ENCODE results near the gene OTUD6A. TPM values are rescaled to one million over a fixed set of nuclear protein-coding genes. Genes with fewer than 3 reads are reported as not detected.

OTUD6A gene
- total RNA-seq, 2 experiments from 2014 or later, result not detected

- no peaks in the 10 kb centered on the region for H3K36me3 Mint-ChIP-seq (ENCODE audit: low read depth)
- ChIA-PET POLR2A (no interaction called here), CTCF (interaction anchor here (0.6 to 1.9 kb wide), 4 partner anchors 31 to 1358 kb away, joined by 3 to 8 read pairs (median 4); partner anchors contain the start of gene IGBP1)
- H3K4me1 Mint-ChIP-seq, result no peaks in the 10 kb centered on the region
- DNase-seq (peak; percentile 64), ATAC-seq (peak; percentile 61)
- H3K4me3 Mint-ChIP-seq, result no peak overlapping the region
- intact Hi-C loops (cut with DNase I, micrococcal nuclease), result loop anchor here (1.0 to 5.0 kb wide), 3 partner anchors 64 to 399 kb away; no protein-coding TSS in a partner anchor
- no peak overlapping the region for H3K27ac Mint-ChIP-seq
- H3K27me3 Mint-ChIP-seq, result no peaks in the 10 kb centered on the region
- H3K9me3 Mint-ChIP-seq (ENCODE audit: low read depth), result no peaks in the 10 kb centered on the region
These were observed 28.8 kb upstream of the OTUD6A start for GRCh38 chrX:70033348-70034051.

- no peaks in the 10 kb centered on the region for H3K36me3 Mint-ChIP-seq (ENCODE audit: low read depth)
- POLR2A ChIA-PET, result no interaction called here
- H3K4me1 Mint-ChIP-seq, result no peaks in the 10 kb centered on the region
- no peaks in the 10 kb centered on the region for H3K27me3 Mint-ChIP-seq
- no peaks in the 10 kb centered on the region for H3K9me3 Mint-ChIP-seq (ENCODE audit: low read depth)
- CTCF ChIA-PET, result interaction anchor here (1.9 kb wide), 1 partner anchor 62 kb away, joined by 8 read pairs; no protein-coding TSS in a partner anchor
- no peak for DNase-seq
- ATAC-seq, result no peak
- no peak overlapping the region for H3K27ac Mint-ChIP-seq
- H3K4me3 Mint-ChIP-seq, result no peak overlapping the region
- intact Hi-C loops (cut with DNase I, micrococcal nuclease), result loop anchor here (5.0 kb wide), 2 partner anchors 63 to 398 kb away; no protein-coding TSS in a partner anchor
These were observed 27.6 kb upstream of the OTUD6A start for GRCh38 chrX:70034646-70035045.

DNA sequence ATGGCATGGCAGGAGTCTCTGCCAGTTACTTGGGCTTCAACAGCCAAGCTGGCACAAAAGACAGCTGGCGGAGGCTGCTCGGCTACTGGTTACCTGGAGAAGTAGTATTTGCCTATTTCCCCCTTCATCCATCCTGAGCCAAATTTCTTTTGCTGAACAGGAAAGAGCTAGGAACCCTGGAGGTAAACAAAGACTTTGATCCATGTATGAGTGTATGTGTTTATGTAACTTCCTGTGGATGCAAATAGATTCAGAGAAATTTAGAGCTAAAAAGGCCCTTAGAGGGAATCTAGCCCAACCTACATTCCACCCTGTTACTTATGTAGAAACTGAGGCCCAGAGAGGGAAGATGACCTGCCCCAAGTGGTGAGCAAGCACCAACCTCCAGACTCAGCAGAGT lies 23.7 kb upstream of the OTUD6A start:
- CTCF ChIA-PET, result no interaction called here
- Mint-ChIP-seq H3K9me3 (ENCODE audit: low read depth) (no peaks in the 10 kb centered on the region), H3K27ac (no peak overlapping the region), H3K27me3 (no peaks in the 10 kb centered on the region), H3K4me1 (no peaks in the 10 kb centered on the region), H3K36me3 (ENCODE audit: low read depth) (no peaks in the 10 kb centered on the region), H3K4me3 (no peak overlapping the region)
- ATAC-seq (no peak), DNase-seq (no peak)
- intact Hi-C loops (cut with DNase I, micrococcal nuclease), result no loop called here
- POLR2A ChIA-PET, result no interaction called here

GRCh38 chrX:70038951-70039350 lies 23.3 kb upstream of the OTUD6A start:
- no peak for ATAC-seq
- CTCF ChIA-PET, result no interaction called here

DNA sequence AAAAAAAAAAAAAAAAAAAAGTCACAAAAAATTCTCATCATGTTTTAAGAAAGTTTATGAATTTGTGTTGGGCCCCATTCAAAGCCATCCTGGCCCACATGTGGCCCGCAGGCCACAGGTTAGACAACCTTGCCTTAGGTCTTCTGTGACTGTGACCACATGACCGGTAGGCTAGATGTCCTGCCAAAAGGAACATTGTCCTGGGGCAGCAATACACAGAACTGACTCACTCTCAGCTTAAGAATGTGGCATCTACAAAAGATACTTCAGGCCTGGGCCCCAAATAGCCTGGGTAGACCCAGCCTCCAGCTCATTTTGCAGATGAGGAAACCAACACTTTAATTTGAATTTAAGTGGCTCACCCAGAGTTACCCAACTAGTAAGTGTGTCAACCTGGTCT lies 22.5 kb upstream of the OTUD6A start:
- ATAC-seq, result no peak
- Mint-ChIP-seq H3K9me3 (ENCODE audit: low read depth) (no peaks in the 10 kb centered on the region), H3K36me3 (ENCODE audit: low read depth) (no peaks in the 10 kb centered on the region), H3K27ac (no peak overlapping the region), H3K4me3 (no peak overlapping the region), H3K27me3 (no peaks in the 10 kb centered on the region), H3K4me1 (no peaks in the 10 kb centered on the region)
- no peak for DNase-seq
- ChIA-PET CTCF (interaction anchor here (0.6 kb wide), 1 partner anchor 56 kb away, joined by 3 read pairs; no protein-coding TSS in a partner anchor), POLR2A (no interaction called here)
- intact Hi-C loops (cut with DNase I, micrococcal nuclease), result no loop called here

More at GRCh38 chrX:70038951-70039350, 23.3 kb upstream of the OTUD6A start:
- no peaks in the 10 kb centered on the region for H3K9me3 Mint-ChIP-seq (ENCODE audit: low read depth)
- POLR2A ChIA-PET, result no interaction called here
- no peaks in the 10 kb centered on the region for H3K27me3 Mint-ChIP-seq
- H3K27ac Mint-ChIP-seq, result no peak overlapping the region
- H3K4me1 Mint-ChIP-seq, result no peaks in the 10 kb centered on the region
- intact Hi-C loops (cut with DNase I, micrococcal nuclease), result no loop called here
- no peaks in the 10 kb centered on the region for H3K36me3 Mint-ChIP-seq (ENCODE audit: low read depth)
- no peak for DNase-seq
- no peak overlapping the region for H3K4me3 Mint-ChIP-seq

DNA sequence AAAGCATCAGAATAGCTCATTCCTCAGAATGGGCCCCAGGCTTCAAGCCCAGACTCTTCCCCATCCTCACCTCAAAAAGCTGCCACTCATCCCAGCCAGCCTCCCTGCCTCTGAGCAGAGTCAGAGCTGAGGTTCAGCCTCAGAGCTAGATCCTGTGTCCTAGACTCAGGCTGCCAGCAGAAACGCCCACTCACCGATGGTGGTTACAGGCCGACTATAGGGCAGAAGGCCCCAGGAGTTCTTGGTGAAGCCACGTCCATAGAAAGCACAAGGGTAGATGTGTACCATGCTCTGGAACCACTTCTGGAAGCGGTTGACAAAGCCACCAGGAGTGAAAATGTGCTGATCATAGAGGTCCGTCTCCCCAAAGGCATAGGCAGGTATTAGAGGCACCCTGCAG lies 20.3 kb upstream of the OTUD6A start:
- Mint-ChIP-seq H3K27ac (no peak overlapping the region), H3K27me3 (no peaks in the 10 kb centered on the region), H3K4me3 (no peak overlapping the region), H3K36me3 (ENCODE audit: low read depth) (no peaks in the 10 kb centered on the region), H3K9me3 (ENCODE audit: low read depth) (no peaks in the 10 kb centered on the region), H3K4me1 (no peaks in the 10 kb centered on the region)
- ChIA-PET POLR2A (no interaction called here), CTCF (no interaction called here)
- no peak for DNase-seq
- no peak for ATAC-seq
- intact Hi-C loops (cut with DNase I, micrococcal nuclease), result no loop called here

DNA sequence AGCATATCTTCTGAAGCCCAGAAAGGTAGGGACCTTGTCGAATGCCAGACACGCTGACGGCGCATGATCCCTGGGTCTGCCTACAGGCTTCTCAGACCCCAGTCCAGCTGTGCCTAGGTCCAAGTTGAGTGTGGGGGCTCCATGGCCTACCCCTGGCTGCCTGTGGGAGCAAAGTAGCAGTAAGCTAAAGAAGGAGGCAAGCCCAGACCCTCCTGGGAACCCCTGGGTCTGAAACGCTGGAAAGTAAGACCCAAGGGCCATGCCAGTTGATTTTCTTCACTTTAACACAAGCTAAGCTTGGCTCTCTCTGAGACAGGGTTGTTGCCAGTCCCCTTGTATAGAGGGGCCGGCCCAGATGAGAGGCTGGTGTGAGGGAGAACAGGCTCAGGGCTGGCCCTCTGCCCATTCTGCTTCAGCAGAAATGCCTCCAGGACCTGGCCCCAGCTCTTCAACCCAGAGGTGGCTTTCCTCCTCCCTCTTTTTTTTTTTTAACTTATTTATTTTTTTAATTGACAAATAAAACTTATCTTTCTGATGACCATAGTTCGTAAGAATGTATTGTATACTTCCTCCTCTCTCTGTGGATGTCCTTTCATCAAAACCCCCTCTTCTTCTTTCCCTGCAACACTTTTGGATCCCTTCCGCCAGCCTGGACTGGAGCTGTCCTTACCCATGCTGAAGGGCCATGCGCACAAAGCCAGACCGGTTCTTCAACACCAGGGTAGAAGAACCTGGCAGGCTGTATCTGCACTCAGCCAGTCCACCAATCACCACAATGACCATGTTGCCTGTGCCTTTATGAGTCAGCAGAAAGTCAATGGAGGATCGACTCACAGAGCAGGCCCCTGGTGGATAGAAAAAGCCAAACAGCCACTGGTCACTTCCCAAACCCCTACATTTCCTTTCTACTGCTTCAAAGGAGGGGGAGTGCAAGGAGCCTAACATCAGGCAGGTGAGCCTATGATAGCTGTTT lies 19.6 kb upstream of the OTUD6A start:
- no peaks in the 10 kb centered on the region for H3K36me3 Mint-ChIP-seq (ENCODE audit: low read depth)
- ATAC-seq (no peak), DNase-seq (no peak)
- H3K9me3 Mint-ChIP-seq (ENCODE audit: low read depth), result no peaks in the 10 kb centered on the region
- H3K4me1 Mint-ChIP-seq, result no peaks in the 10 kb centered on the region
- intact Hi-C loops (cut with DNase I, micrococcal nuclease), result no loop called here
- ChIA-PET CTCF (no interaction called here), POLR2A (no interaction called here)
- no peaks in the 10 kb centered on the region for H3K27me3 Mint-ChIP-seq
- H3K27ac Mint-ChIP-seq, result no peak overlapping the region
- H3K4me3 Mint-ChIP-seq, result no peak overlapping the region

GRCh38 chrX:70043685-70044084 lies 18.6 kb upstream of the OTUD6A start:
- ATAC-seq, result no peak
- CTCF ChIA-PET, result no interaction called here
- no peaks in the 10 kb centered on the region for H3K36me3 Mint-ChIP-seq (ENCODE audit: low read depth)
- DNase-seq, result no peak
- intact Hi-C loops (cut with DNase I, micrococcal nuclease), result no loop called here
- H3K27ac Mint-ChIP-seq, result no peak overlapping the region
- no peaks in the 10 kb centered on the region for H3K9me3 Mint-ChIP-seq (ENCODE audit: low read depth)
- H3K27me3 Mint-ChIP-seq, result no peaks in the 10 kb centered on the region
- POLR2A ChIA-PET, result no interaction called here
- H3K4me3 Mint-ChIP-seq, result no peak overlapping the region
- no peaks in the 10 kb centered on the region for H3K4me1 Mint-ChIP-seq

GRCh38 chrX:70044541-70045245 lies 17.6 kb upstream of the OTUD6A start:
- ChIA-PET CTCF (no interaction called here), POLR2A (no interaction called here)
- Mint-ChIP-seq H3K27ac (no peak overlapping the region), H3K27me3 (no peaks in the 10 kb centered on the region), H3K36me3 (ENCODE audit: low read depth) (no peaks in the 10 kb centered on the region), H3K9me3 (ENCODE audit: low read depth) (no peaks in the 10 kb centered on the region), H3K4me1 (no peaks in the 10 kb centered on the region), H3K4me3 (no peak overlapping the region)
- no peak for ATAC-seq
- intact Hi-C loops (cut with DNase I, micrococcal nuclease), result no loop called here
- DNase-seq, result no peak

DNA sequence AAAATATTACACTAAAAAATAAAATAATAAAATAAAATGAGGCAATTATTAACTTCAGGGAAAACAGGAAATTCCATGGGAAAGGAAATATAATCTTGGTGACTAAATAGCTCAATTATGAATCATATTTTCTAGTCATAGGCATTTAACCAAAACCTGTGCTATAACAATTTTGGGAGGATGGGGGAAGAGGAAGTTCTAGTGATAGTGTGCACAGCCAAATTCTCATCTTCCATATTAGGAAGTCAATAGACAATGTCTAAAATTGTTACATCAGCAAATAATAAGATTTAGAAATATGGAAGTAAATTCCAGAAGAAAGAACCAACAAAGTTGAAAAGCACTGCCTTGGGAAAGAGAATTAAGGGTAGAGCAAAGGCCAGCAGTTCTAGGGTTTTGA lies 15.3 kb upstream of the OTUD6A start:
- H3K36me3 Mint-ChIP-seq (ENCODE audit: low read depth), result no peaks in the 10 kb centered on the region
- H3K9me3 Mint-ChIP-seq (ENCODE audit: low read depth), result no peaks in the 10 kb centered on the region
- ChIA-PET POLR2A (no interaction called here), CTCF (no interaction called here)
- no peak overlapping the region for H3K27ac Mint-ChIP-seq
- DNase-seq, result no peak
- intact Hi-C loops (cut with DNase I, micrococcal nuclease), result no loop called here
- H3K27me3 Mint-ChIP-seq, result no peaks in the 10 kb centered on the region
- ATAC-seq, result no peak
- no peak overlapping the region for H3K4me3 Mint-ChIP-seq
- H3K4me1 Mint-ChIP-seq, result no peaks in the 10 kb centered on the region

DNA sequence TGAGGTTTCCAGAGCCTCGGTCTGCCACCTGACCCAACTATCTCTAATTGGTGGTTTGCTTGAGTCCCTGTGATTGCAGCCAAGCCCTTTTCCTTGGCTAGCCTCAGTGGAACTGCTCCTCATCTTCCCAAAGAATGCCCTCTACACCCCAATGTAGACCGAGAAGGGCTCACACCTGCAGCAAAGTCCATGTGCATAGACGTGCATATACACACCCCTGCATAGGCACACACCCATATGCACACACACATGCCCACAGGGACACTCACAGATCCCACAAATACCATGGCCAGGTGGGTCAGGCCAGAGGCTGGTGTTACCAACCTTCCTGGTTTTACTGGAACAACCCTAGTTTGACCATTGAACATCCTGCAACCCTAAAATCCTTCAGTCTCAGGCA lies 12.9 kb upstream of the OTUD6A start:
- ATAC-seq, result no peak
- no peak for DNase-seq
- no peaks in the 10 kb centered on the region for H3K27me3 Mint-ChIP-seq
- ChIA-PET POLR2A (no interaction called here), CTCF (no interaction called here)
- H3K4me1 Mint-ChIP-seq, result no peaks in the 10 kb centered on the region
- H3K4me3 Mint-ChIP-seq, result no peak overlapping the region
- intact Hi-C loops (cut with DNase I, micrococcal nuclease), result no loop called here
- H3K36me3 Mint-ChIP-seq (ENCODE audit: low read depth), result no peaks in the 10 kb centered on the region
- no peak overlapping the region for H3K27ac Mint-ChIP-seq
- H3K9me3 Mint-ChIP-seq (ENCODE audit: low read depth), result no peaks in the 10 kb centered on the region
